EL (cell line): ENCODE results near the gene CNGA3.
"Not testable (repeated sequence)": the region's sequence is repeated elsewhere in the genome, so short reads cannot be mapped to it uniquely, and the experiment has no call there.

ENCODE experiments used
- DNase-seq: peaks from one replicate; pipeline ENCODE4 v3.0.0-alpha.2; 2016

The CNGA3 gene

GRCh38 chr2:98408155-98408554 lies 61.9 kb downstream of the CNGA3 start:
- DNase-seq, result no peak

DNA sequence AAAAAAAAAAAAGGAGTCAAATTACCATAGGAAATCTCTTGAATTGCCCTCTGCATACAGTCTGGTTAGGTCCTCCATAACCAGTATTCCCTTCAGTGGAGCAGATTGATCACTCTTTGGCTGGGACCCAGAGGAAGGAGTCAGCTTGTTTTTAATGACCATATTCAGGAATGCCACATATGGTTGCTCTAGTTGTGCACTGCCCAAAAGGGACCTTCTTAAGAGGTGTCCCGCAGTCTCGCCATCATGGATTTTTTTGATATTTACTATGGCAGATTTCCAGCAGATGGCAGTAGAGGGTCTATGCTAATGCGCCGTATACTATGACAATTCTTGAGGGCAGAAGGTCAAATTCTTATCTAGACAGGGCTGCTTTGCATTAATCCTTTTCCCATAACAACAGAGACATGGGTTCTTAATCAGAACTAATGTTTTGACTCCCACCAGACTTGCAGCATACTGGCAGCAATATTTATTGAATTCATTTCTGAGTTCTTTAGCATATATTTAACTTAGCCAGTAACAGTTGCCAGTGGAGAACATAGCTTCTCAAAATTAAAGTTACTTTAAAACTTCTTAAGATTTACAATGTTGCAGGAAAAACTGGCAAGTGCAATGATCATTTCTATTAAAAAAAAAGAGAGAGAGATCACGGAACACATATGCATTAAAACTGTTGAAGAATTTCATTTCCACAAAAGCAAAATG lies 66.6 kb downstream of the CNGA3 start:
- peak; percentile 56 for DNase-seq

DNA sequence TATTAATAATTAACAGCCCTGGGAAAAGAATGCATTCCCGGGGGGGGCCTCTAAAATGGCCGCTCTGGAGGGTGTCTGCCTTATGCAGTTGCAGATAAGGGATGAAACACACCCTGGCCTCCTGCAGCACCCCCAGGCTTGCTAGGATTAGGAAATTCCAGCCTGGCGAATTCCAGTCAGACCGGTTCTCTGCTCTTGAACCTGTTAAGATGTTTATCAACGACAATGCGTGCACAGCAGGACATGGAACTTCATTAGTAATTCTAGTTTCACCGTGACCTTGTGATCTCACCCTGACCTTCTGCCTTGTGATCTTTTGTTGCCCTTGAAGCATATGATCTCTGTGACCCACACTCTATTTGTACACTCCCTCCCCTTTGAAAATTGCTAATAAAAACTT lies 68.0 kb downstream of the CNGA3 start:
- not testable (repeated sequence) for DNase-seq

DNA sequence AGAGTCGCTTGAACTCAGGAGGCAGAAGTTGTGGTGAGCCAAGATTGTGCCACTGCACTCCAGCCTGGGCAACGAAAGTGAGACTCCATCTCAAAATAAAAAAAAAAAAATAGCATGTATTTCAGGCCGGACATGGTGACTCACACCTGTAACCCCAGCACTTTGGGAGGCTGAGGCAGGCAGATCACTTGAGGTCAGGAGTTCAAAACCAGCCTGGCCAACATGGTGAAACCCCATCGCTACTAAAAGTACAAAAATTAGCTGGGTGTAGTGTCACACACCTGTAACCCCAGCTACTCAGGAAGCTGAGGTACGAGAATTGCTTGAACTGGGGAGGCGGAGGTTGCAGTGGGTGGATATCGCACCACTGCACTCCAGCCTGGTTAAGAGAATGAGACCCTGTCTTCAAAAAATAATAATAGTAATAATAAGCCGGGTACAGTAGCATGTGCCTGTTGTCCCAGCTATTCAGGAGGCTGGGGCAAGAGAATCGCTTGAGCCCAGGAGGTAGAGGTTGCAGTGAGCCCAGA lies 69.5 kb downstream of the CNGA3 start:
- not testable (repeated sequence) for DNase-seq

DNA sequence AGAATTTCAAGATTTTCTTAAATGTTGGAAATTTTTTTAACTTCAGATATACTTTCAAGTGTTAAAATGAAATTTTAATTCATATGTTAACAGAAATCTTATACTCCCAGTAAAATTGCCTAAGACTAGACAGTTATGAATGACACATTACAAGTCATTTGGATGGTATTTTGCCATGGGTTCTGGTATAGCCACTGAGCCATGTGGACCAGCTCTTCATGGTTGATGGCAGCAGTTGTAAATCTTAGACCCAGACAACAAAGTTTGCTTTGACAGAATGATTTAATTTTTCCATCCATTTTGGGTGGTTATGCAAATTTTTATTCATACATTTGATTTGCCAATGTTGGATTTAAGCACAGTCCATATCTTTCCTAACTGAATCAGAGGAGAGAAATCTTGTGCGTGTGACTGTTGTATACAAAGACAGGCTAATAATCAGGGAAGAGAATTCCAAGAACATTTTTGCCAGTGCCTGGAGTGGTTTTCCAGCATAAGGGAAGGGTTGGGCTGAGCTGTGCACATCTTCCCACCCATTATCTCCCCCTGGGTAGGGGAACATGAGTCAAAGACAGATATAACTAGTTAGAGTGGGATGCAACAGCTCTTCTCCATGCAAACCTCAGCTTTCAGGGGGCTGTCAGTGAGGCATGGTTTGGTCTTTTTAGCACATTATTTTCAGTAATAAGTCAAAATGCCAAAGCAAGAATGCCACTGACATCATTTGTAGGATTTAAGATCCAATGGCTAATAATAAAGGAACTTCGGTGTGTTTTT lies 70.3 kb downstream of the CNGA3 start:
- DNase-seq, result no peak

DNA sequence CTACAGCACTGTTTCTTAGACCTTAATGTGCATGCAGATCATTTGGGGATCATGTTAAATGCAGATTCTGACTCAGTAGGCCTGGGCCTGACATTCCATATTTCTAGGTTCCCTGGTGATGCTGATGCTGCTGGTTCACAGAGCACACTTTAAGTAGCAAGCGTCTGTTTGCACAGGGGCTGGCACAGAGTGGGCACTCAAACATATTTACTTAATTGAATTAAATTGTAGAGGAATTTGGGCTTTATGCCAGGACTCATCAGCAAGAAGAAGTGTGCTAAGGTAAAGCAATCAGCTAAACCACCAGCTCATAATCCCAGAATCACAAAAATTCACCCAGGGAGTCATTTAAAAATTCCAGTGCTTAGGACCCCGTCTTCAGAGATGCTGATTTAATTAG lies 73.3 kb downstream of the CNGA3 start:
- DNase-seq, result no peak

DNA sequence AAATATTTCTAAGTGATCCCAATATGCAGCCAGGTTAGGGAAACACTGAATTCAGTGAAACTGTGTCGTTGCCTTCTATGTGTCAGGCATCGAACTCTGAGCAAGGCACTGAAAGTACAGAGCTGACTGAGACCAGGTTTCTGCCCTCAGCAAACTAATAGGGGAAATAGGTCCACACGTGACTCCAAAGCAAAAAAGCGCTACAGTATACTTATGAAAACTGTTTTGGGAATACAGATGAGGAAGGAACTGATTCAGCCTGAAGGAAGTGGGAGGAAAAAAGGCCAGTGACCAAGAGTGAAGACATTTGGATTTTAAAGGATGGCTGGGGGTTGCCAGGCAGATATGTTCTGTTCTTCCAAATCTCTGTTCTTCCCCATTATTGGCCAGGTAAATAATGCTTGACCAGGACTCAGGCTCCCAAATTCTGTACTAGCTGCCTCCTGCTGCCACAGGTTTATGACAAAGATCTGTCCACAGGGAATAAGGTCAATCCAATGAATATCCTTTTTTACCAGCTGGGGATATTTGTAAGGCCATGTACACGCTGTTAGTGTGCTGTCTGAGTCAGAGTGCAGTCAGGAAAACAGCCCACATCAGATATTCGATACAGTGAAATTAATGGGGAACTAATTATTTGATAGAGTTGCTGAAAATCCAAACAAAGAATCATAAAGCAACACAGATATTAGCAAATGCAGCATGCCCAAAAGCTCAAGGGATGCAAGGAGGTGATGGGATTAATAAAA lies 73.9 kb downstream of the CNGA3 start:
- no peak for DNase-seq

DNA sequence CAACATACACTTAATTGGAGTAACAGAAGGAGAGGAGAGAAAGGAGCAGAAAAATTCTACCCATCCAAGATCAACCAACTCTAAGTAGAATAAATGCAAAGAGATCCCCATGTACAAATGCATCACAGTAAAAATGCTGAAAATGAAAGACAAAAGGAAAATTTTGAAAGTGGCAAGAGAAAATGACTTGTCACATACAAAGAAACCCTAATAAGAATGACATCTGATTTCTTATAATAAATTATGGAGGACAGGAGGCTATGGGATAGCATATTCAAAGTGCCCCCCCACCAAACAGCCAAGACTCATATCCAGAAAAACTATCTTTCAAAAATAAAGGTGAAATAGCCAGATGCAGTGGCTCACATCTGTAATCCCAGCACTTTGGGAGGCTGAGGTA lies 76.2 kb downstream of the CNGA3 start:
- no peak for DNase-seq

GRCh38 chr2:98426771-98427170 lies 80.5 kb downstream of the CNGA3 start:
- DNase-seq, result no peak

DNA sequence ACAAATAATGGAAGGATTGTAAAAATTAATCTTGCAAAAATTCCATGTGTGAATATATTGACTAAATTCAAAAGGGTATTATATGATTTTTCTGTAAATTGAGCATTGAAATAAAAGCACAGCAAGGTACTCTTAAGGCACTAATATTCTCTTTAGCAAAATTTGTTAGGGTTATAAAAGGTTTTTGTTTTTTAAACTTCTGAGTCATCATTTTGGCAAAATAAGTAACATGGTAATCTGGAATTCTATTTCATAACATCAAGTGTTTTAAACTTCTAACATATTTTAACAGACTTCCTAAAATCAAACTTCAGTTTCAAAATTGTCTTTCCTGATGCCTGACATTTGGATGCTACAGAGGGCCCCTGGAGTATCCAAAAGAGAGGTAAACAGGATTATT lies 85.9 kb downstream of the CNGA3 start:
- DNase-seq, result no peak

GRCh38 chr2:98433363-98433964 lies 87.2 kb downstream of the CNGA3 start:
- DNase-seq, result no peak

- DNase-seq, result no peak
Measured at GRCh38 chr2:98434492-98434891, 88.2 kb downstream of the CNGA3 start.

DNA sequence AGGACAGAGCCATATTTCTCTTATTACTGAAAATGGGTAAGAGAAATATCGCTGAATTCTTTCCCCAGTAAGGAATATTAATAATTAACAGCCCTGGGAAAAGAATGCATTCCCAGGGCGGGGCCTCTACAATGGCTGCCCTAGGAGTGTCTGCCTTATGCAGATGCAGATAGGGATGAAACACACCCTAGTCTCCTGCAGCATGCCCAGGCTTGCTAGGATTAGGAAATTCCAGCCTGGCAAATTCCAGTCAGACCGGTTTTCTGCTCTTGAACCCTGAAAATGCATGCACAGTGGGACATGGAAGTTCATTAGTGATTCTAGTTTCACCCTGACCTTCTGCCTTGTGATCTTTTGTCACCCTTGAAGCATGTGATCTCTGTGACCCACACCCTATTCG lies 89.4 kb downstream of the CNGA3 start:
- not testable (repeated sequence) for DNase-seq

DNA sequence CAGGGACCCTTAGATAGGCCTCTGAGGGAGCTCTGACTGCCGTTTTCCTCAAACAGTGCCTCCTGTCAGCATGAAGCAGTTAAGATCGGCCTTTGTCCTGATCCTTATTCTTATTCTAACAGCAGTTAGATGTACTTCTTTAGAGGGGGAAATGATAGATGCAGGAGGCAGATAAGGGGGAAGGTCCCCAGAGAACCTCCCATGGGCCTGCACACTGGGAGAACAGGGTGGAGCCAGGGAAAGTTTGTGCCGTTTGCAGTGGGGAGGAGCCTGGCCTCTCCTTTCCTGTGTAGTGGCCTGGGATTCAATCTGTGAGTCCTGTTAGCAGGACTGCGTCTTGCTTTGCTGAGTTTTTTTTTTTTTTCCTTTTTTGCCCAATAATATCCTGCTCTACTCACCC lies 90.5 kb downstream of the CNGA3 start:
- DNase-seq, result no peak

DNA sequence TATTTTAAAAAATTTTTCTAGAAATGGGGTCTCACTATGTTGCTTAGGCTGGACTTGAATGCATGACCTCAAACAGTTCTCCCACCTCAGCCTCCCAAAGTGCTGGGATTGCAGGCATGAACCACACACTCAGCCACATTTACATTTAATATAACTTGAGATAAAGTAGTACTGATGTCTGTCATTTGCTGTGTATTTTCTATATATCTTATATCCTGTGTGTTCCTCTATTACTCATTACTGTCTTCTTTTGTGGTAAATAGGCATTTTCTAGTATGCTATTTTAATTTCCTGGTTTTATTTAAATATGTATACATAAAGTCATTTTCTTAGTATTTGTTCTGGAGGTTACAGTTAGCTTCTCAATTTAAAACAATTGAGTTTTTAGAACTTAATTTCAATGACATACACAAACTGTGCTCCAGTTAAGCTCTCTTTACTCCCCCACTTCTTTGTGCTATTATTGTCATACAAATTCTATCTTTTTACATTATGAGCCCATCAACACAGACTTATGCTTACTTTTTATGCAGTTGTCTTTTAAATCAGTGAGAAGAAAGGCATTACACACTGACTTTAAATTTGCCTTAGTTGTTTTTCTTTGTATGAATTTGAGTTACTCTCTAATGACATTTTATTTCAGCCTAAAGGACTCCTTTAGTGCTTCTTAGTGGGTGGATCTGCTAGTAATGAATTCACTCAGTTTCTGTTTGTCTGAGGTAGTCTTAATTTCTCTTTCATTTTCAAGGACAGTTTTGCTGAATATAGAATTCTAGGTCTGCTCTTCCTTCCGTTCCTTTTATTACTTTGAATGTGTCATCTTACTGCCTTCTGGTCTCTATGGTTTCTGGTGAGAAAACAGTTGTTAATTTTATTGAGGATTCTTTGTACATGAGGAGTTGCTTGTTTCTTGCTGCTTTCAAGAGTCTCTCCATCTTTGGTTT lies 92.2 kb downstream of the CNGA3 start:
- DNase-seq, result no peak

GRCh38 chr2:98441706-98442450 lies 95.6 kb downstream of the CNGA3 start:
- DNase-seq, result no peak

DNA sequence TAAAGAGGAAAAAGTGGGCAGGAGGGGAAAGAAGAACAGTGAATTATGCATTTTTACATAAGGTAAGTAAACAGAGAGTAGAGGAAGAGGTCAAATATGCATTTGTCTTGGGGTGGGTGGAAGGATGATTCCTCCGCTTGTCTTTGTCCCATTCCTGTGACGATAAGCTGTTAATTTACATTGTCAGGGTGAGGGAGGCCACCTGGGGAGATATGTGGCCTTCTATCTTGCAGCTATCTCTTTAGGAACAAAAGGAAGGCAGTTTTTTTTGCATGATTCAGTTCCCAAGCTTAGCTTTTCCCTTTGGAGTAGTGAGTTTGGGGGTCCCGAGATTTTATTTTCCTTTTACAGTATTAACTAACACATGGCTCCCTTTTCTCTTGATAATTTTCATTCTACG lies 96.2 kb downstream of the CNGA3 start:
- DNase-seq, result no peak

DNA sequence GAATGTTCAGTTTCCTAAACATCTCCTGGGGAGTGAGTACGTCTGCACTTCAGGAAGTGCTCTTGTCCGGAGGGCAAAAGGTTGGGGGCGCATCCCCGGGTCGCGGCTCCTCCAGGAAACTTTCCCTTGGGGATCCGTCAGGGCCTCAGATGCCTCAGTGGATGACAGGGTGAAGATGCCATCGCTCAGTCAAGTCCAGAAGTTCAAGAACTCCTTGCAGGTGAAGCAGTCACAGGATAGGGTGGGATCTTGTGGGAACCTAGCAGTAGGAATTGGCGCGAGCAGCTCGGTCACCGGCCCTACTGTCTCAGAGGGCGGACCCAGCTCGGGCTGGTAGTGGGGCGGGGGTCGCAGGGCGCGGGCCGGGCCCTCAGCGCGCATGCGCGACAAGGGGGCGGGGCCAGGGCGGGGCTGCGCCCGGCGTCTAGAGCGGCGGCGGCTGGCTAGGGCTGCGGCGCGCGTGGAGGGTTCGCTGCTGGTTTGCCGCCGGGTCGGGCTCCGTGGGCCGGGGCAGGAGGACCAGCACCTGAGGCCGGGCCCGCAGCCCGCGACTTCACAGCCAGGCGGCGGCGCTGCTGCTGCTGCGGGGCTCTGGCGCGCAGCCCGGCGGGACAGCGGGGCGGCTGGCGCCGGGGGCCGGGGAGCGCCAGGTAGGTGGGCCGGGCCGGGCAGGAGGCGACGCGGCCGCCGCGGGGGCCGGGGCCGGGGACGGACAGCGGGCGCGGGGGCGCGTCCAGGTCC lies 98.3 kb downstream of the CNGA3 start, which contains the start of gene INPP4A:
Gene INPP4A (plus strand): TSS at position 423 of the 741 bp plus-strand sequence. CDS start 75,191 bp downstream, outside the sequence.
- peak; percentile 69 for DNase-seq

GRCh38 chr2:98445177-98445682 lies 99.0 kb downstream of the CNGA3 start:
- peak; percentile 23 for DNase-seq
